RWPE1 (cell line): Measurements from ENCODE around the gene MICAL3.
A peak's percentile ranks its signal among the peaks of the same experiment; 100 is the strongest.
"Not testable (repeated sequence)": the region's sequence is repeated elsewhere in the genome, so short reads cannot be mapped to it uniquely, and the experiment has no call there.

Experiments used
- CTCF ChIA-PET: fragments of 350-600 bp; sonication (Branson Sonifier 250); formaldehyde crosslinking; extraction: SDS; loops from one replicate; lab custom pipeline; 2021; lab: Yijun Ruan, JAX
- POLR2A ChIA-PET: fragments of 400-600 bp; formaldehyde crosslinking; extraction: SDS; loops from one replicate; lab custom pipeline; 2020; ENCODE audit warnings: antibody characterized with exemption; ENCODE audit not compliant: low non-redundant PET; lab: Yijun Ruan, JAX
- DNase-seq: peaks from one replicate; pipeline ENCODE4 v3.0.0; 2012; ENCODE audit warnings: low spot score
- H3K27ac ChIP-seq: fragments of 450-650 bp; 2 replicates; pipeline ENCODE4 v1.5.1; 2017
- CTCF ChIP-seq: fragments of 450-650 bp; conservative IDR thresholded peaks from 2 replicates; pipeline ENCODE4 v1.5.1; 2017; ENCODE audit warnings: low read depth, mild to moderate bottlenecking

Gene MICAL3

GRCh38 chr22:18024276-18024939 is at the start of gene MICAL3:
Gene MICAL3, minus strand, starts transcription at chr22:18024561. Its CDS starts 117,749 bp downstream, at chr22:17906812.
- POLR2A ChIA-PET: no interaction called here
- peak; percentile 90 for TF ChIP-seq CTCF
- DNase-seq: peak; percentile 52
- H3K27ac ChIP-seq: peak within 1 kb of the TSS; percentile 95
- CTCF ChIA-PET: interaction anchor here (0.6 to 1.2 kb wide), 4 partner anchors 23 to 52 kb away, joined by 3 to 6 read pairs (median 4); no protein-coding TSS in a partner anchor

GRCh38 chr22:18073927-18074326 is 49.6 kb upstream of the MICAL3 start:
- H3K27ac ChIP-seq, POLR2A ChIA-PET, CTCF ChIA-PET, DNase-seq: not testable (repeated sequence)

- H3K27ac ChIP-seq: no peak overlapping the region
- ChIA-PET CTCF (no interaction called here), POLR2A (no interaction called here)
- no peak for TF ChIP-seq CTCF
- DNase-seq: no peak
These were observed 49.1 kb upstream of the MICAL3 start for GRCh38 chr22:18073467-18073866.

- no peak for TF ChIP-seq CTCF
- H3K27ac ChIP-seq: no peak overlapping the region
- ChIA-PET POLR2A (no interaction called here), CTCF (no interaction called here)
- DNase-seq: no peak
These were observed 47.6 kb upstream of the MICAL3 start for GRCh38 chr22:18071968-18072310.

- peak; percentile 36 for TF ChIP-seq CTCF
- H3K27ac ChIP-seq: peak overlapping the region; percentile 76
- DNase-seq, POLR2A ChIA-PET, CTCF ChIA-PET: not testable (repeated sequence)
These were observed 47.1 kb upstream of the MICAL3 start for GRCh38 chr22:18071307-18071967.

- ChIA-PET CTCF (interaction anchor here (0.5 to 1.1 kb wide), 4 partner anchors 46 to 555 kb away, joined by 3 to 4 read pairs (median 3); partner anchors contain the start of gene MICAL3), POLR2A (no interaction called here)
- TF ChIP-seq CTCF: peak; percentile 73
- DNase-seq: peak; percentile 63
- peak overlapping the region; percentile 76 for H3K27ac ChIP-seq
These were observed 46.4 kb upstream of the MICAL3 start for GRCh38 chr22:18070556-18071306.
